ENCODE data around the gene THRA.

GRCh38 chr17:40035162-40035559 is 27.6 kb upstream of the THRA start:
- TF ChIP-seq POLR2AphosphoS5 (IDR thresholded peaks at IDR 0.05; ENCODE audit: low read depth, low read length) (no peak), TAF1 (IDR thresholded peaks at IDR 0.05; ENCODE audit: borderline replicate concordance, insufficient read depth, low read length) (no peak)
